Kidney (tissue), 14 donors: ENCODE measurements around the gene ADGRG2. TPM values are rescaled to one million over a fixed set of nuclear protein-coding genes. Genes with fewer than 3 reads are reported as not detected.

Experiments
- DNase-seq, 5 donors: peaks; one replicate each; pipeline ENCODE4 v3.0.0-alpha.2; 2013 to 2020
- FAIRE-seq: peaks from 2 replicates; lab custom pipeline; 2012; peaks lifted over from hg19 to GRCh38; lab: Jason Lieb, UNC
- H3K27ac ChIP-seq, 2 donors: one replicate each; pipeline ENCODE4 v1.7.0; 2013; ENCODE audit warnings: low read depth in 2 of 2, low read length in 2 of 2, inconsistent platforms in 1 of 2
- H3K27me3 ChIP-seq: one replicate; pipeline ENCODE4 v1.7.1; 2013; ENCODE audit warnings: low read length, inconsistent platforms; ENCODE audit not compliant: control insufficient read depth, insufficient read depth
- H3K36me3 ChIP-seq, 3 donors: one replicate each; pipeline versions ENCODE4 v1.7.0 to v1.7.1; 2013; ENCODE audit warnings: low read length in 3 of 3, control low read depth in 1 of 3, inconsistent platforms in 1 of 3; ENCODE audit not compliant: insufficient read depth in 3 of 3, control insufficient read depth in 2 of 3
- H3K4me1 ChIP-seq, 3 donors: one replicate each; pipeline versions ENCODE4 v1.7.0 to v1.7.1; 2013; ENCODE audit warnings: low read length in 3 of 3, inconsistent platforms in 1 of 3, low read depth in 1 of 3; ENCODE audit not compliant: control insufficient read depth in 2 of 3, insufficient read depth in 2 of 3
- H3K4me3 ChIP-seq, 3 donors: one replicate each; pipeline versions ENCODE4 v1.7.0 to v1.8.1; 2013; ENCODE audit warnings: low read length in 3 of 3, control low read depth in 1 of 3, inconsistent platforms in 1 of 3
- H3K9ac ChIP-seq, 3 donors: one replicate each; pipeline versions ENCODE4 v1.7.0 to v1.7.1; 2013; ENCODE audit warnings: low read length in 3 of 3, control low read depth in 1 of 3, inconsistent platforms in 1 of 3
- H3K9me3 ChIP-seq, 3 donors: one replicate each; pipeline versions ENCODE4 v1.7.0 to v1.7.1; 2013; ENCODE audit warnings: low read length in 3 of 3, control low read depth in 1 of 3, inconsistent platforms in 1 of 3; ENCODE audit not compliant: control insufficient read depth in 2 of 3, insufficient read depth in 1 of 3
- intact Hi-C: fragments of 100-400 bp; cut with DNase I; formaldehyde crosslinking; loops from one replicate; pipeline ENCODE4 v1.11.1; 2022
- polyA plus RNA-seq: library from polyadenylated mRNA; stranded (reverse); fragments of 350-450 nt; fragmentation: Illumina TruSeq; extraction: RNeasy Lipid Tissue Mini Kit (QIAGEN cat#74804); gene quantifications from one replicate; pipeline ENCODE4 v1.2.3, GENCODE V29; 2014; ENCODE audit warnings: low read depth, low replicate concordance; ENCODE audit not compliant: insufficient read depth
- total RNA-seq: library from RNA; stranded (reverse); fragmentation: NEBNext Ultra II Directional; extraction: Animal tissue kit (Norgen Biotek cat#: 25700); gene quantifications from one replicate; pipeline ENCODE4 v1.2.1, GENCODE V29; 2021
- TF ChIP-seq, protein P1 (sequence below): IDR thresholded peaks from 3 replicates; pipeline ENCODE4 v1.5.1; 2012; ENCODE audit warnings: mild to moderate bottlenecking, moderate library complexity, borderline replicate concordance; ENCODE audit not compliant: insufficient read depth; ENCODE audit errors: extremely low read depth
- donor health status: control.
- donor health status: control.
- donor health status: control.
- donor health status: control.
- donor health status: control.
- donor health status: DM: yes; HTN: yes; CAD: no.
- donor health status: Normal renal cell carcinoma (clear cell type).

ADGRG2 gene
- total and polyA plus RNA-seq, 2 donors from 2014 or later, result 1.2 TPM; not detected in 1

DNA sequence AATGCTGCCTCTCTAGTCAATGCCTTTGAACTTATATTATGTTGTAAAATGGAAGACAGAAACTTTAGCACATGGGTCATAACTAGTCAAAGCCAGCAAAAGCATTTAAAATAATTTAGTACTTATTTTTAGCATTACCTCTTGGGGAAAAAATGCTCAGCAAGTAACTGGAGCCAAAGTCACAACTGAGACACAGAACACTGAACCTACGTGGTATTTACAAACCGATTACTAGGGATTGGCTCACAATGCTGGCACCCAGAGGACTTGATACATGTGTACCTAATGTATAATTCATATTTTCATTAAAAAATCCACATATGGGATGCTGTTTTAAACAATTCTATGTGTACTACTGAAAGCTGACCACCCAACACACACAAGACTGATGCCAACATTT is 176.8 kb downstream of the ADGRG2 start:
- Histone ChIP-seq H3K27me3 (no peaks in the 10 kb centered on the region), H3K27ac (no peak overlapping the region), H3K4me3 (no peak overlapping the region), H3K36me3 (peaks cover 0 to 4% (median 0%) of the 10 kb centered on the region in 3 donors), H3K9me3 (no peaks in the 10 kb centered on the region), H3K9ac (no peak overlapping the region), H3K4me1 (no peaks in the 10 kb centered on the region)
- no peak for DNase-seq
- intact Hi-C loops, result no loop called here
- FAIRE-seq, result no peak
- TF ChIP-seq, protein P1, sequence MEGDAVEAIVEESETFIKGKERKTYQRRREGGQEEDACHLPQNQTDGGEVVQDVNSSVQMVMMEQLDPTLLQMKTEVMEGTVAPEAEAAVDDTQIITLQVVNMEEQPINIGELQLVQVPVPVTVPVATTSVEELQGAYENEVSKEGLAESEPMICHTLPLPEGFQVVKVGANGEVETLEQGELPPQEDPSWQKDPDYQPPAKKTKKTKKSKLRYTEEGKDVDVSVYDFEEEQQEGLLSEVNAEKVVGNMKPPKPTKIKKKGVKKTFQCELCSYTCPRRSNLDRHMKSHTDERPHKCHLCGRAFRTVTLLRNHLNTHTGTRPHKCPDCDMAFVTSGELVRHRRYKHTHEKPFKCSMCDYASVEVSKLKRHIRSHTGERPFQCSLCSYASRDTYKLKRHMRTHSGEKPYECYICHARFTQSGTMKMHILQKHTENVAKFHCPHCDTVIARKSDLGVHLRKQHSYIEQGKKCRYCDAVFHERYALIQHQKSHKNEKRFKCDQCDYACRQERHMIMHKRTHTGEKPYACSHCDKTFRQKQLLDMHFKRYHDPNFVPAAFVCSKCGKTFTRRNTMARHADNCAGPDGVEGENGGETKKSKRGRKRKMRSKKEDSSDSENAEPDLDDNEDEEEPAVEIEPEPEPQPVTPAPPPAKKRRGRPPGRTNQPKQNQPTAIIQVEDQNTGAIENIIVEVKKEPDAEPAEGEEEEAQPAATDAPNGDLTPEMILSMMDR, result no peak

DNA sequence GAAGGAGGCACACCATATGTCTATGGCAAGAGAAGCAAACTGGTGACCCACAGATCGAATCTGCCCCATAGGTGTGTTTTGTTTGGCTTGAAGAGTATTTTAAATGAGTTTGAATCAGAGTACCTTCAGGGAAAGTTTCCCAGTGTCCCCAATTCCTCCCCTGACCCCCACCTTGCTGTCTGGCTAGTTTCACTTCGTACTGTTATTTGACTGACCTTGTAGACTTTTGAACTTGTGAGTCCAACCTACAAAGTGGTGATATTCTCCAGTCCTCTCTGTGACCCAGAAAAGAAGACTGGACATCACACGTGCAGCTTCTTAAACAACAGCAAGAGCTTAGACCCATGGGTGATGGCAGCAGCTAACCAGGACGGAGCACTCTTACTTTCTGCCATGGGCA is 177.8 kb downstream of the ADGRG2 start:
- no peak overlapping the region for H3K4me3 ChIP-seq
- no peaks in the 10 kb centered on the region for H3K27me3 ChIP-seq
- intact Hi-C loops, result no loop called here
- H3K27ac ChIP-seq, result no peak overlapping the region
- TF ChIP-seq, protein P1, result no peak
- H3K36me3 ChIP-seq, result no peaks in the 10 kb centered on the region
- no peaks in the 10 kb centered on the region for H3K9me3 ChIP-seq
- H3K9ac ChIP-seq, result no peak overlapping the region
- FAIRE-seq (no peak), DNase-seq (no peak)
- H3K4me1 ChIP-seq, result no peaks in the 10 kb centered on the region

- H3K4me3 ChIP-seq, result no peak overlapping the region
- intact Hi-C loops, result no loop called here
- DNase-seq, result no peak
- no peaks in the 10 kb centered on the region for H3K36me3 ChIP-seq
- TF ChIP-seq, protein P1, result no peak
- no peaks in the 10 kb centered on the region for H3K9me3 ChIP-seq
- H3K4me1 ChIP-seq, result no peaks in the 10 kb centered on the region
- no peak overlapping the region for H3K9ac ChIP-seq
- H3K27ac ChIP-seq, result no peak overlapping the region
- no peaks in the 10 kb centered on the region for H3K27me3 ChIP-seq
- no peak for FAIRE-seq
These were observed 180.4 kb downstream of the ADGRG2 start for GRCh38 chrX:18941896-18942295.

Other genes starting within 250 kb of the ADGRG2 start
- gene PHKA2, start 138.4 kb downstream of the ADGRG2 start, total RNA-seq, result 26.3 TPM
- 14.7 TPM for gene PHKA2, start 138.4 kb downstream of the ADGRG2 start, polyA plus RNA-seq
- 206 TPM for gene PDHA1, start 221.5 kb upstream of the ADGRG2 start, total RNA-seq
- gene PDHA1, start 221.5 kb upstream of the ADGRG2 start, polyA plus RNA-seq, result 526 TPM